GM10266 (cell line): Measurements from ENCODE around the gene KLHL29.

Experiments used
- DNase-seq: peaks from one replicate; pipeline ENCODE4 v3.0.0; 2012; ENCODE audit errors: extremely low spot score
- TF ChIP-seq, protein P1 (sequence below): IDR thresholded peaks from 2 replicates; pipeline ENCODE4 v1.5.1; 2012; ENCODE audit warnings: mild to moderate bottlenecking, low read depth; ENCODE audit not compliant: control insufficient read depth, insufficient read depth; ENCODE audit errors: missing control alignments

KLHL29 gene

DNA sequence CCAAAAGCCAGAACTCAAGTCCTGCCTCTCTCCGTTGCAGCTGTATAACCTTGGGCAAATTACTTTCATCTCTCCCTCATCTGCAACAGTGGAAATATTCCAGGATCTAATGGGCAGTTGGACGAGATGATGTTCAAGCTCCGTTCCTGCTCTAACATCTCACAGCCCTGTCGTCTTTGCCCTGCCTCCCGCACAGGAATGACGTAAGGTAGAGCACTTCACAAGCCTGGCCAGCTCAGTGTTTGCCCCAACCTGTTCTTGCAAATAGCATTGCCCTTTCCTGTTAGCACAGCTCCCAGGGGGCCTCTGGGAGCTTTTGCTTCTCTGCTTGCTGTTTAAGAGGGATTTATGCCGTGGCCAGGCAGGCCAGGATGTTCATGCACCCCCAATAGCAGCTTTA, 107.9 kb downstream of the KLHL29 start:
- TF ChIP-seq, protein P1, sequence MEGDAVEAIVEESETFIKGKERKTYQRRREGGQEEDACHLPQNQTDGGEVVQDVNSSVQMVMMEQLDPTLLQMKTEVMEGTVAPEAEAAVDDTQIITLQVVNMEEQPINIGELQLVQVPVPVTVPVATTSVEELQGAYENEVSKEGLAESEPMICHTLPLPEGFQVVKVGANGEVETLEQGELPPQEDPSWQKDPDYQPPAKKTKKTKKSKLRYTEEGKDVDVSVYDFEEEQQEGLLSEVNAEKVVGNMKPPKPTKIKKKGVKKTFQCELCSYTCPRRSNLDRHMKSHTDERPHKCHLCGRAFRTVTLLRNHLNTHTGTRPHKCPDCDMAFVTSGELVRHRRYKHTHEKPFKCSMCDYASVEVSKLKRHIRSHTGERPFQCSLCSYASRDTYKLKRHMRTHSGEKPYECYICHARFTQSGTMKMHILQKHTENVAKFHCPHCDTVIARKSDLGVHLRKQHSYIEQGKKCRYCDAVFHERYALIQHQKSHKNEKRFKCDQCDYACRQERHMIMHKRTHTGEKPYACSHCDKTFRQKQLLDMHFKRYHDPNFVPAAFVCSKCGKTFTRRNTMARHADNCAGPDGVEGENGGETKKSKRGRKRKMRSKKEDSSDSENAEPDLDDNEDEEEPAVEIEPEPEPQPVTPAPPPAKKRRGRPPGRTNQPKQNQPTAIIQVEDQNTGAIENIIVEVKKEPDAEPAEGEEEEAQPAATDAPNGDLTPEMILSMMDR = no peak
- DNase-seq = no peak

- DNase-seq = no peak
- TF ChIP-seq, protein P1 = no peak
Measured at GRCh38 chr2:23493846-23494245, 108.9 kb downstream of the KLHL29 start.

- TF ChIP-seq, protein P1 = no peak
- DNase-seq = no peak
Measured at GRCh38 chr2:23494286-23494685, 109.3 kb downstream of the KLHL29 start.

DNA sequence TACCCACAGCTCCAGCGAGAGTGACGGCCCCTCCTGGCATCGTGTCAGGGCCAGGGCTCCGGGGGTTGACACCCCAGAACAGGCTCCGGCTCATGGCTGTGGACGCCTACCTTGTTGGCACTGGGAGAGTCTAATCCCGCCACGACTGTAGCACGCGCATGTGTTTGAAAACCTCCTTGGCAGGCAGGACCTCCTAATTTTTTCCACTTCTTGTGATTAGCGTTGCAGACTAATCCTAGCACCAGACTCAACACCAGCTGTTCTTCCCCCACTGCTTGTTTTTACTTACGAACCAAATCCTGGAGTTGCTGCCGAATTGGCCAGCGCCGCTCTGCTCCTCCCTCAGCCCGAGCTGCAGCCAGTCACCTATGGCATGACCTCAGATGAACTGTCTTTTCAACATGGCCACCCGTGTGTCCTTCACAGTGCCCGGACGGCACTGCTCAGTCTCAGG, 110.7 kb downstream of the KLHL29 start:
- TF ChIP-seq, protein P1 = no peak
- no peak for DNase-seq

- TF ChIP-seq, protein P1 = no peak
- DNase-seq = no peak
Measured at GRCh38 chr2:23496456-23496855, 111.5 kb downstream of the KLHL29 start.

GRCh38 chr2:23497063-23497462, 112.1 kb downstream of the KLHL29 start:
- DNase-seq = no peak
- TF ChIP-seq, protein P1 = no peak

GRCh38 chr2:23497536-23497935, 112.6 kb downstream of the KLHL29 start:
- no peak for DNase-seq
- TF ChIP-seq, protein P1 = no peak
